Thymus (tissue), 2 donors: Measurements from ENCODE around the gene LIN54. TPM values are rescaled to one million over a fixed set of nuclear protein-coding genes. Genes with fewer than 3 reads are reported as not detected.

Source experiments
- polyA plus RNA-seq: library from polyadenylated mRNA; stranded (reverse); fragments of 200-250 nt; gene quantifications from one replicate; pipeline ENCODE4 v1.2.3, GENCODE V29; 2013
- total RNA-seq: library from RNA; stranded (reverse); fragments of 120-200 nt; gene quantifications from one replicate; pipeline ENCODE4 v1.2.4, GENCODE V29; 2013
- donor health status: healthy.

Gene LIN54
- total and polyA plus RNA-seq, 2 donors, result 5.6 to 17.4 TPM

Other genes with a start within 250 kb of the LIN54 start
- gene SCD5, start 212.0 kb downstream of the LIN54 start, total RNA-seq, result 6.5 TPM
- 20.1 TPM for gene SCD5, start 212.0 kb downstream of the LIN54 start, polyA plus RNA-seq
- gene SEC31A, start 119.7 kb downstream of the LIN54 start, total RNA-seq, result 54.5 TPM
- 116 TPM for gene SEC31A, start 119.7 kb downstream of the LIN54 start, polyA plus RNA-seq
- gene THAP9, start 110.1 kb downstream of the LIN54 start, total RNA-seq, result 7.2 TPM
- 6.0 TPM for gene THAP9, start 110.1 kb downstream of the LIN54 start, polyA plus RNA-seq
- 61.4 TPM for gene COPS4, start 24.4 kb upstream of the LIN54 start, total RNA-seq
- 43.6 TPM for gene COPS4, start 24.4 kb upstream of the LIN54 start, polyA plus RNA-seq
- 79.8 TPM for gene PLAC8, start 103.9 kb upstream of the LIN54 start, total RNA-seq
- 48.9 TPM for gene PLAC8, start 103.9 kb upstream of the LIN54 start, polyA plus RNA-seq